GM12872 (cell line): Measurements from ENCODE around the gene ENPP3.

ENCODE experiments used
- CTCF ChIP-seq: IDR thresholded peaks from 3 replicates; pipeline ENCODE4 v1.5.1; 2011; ENCODE audit warnings: low read depth, mild to moderate bottlenecking, low read length, moderate library complexity; ENCODE audit not compliant: insufficient read depth

ENPP3 gene

GRCh38 chr6:131685266-131685780 is 48.2 kb downstream of the ENPP3 start:
- no peak for TF ChIP-seq CTCF

- TF ChIP-seq CTCF = no peak
Measured at GRCh38 chr6:131687022-131687421, 49.9 kb downstream of the ENPP3 start.

- no peak for TF ChIP-seq CTCF
Measured at GRCh38 chr6:131688286-131688685, 51.2 kb downstream of the ENPP3 start.

GRCh38 chr6:131692031-131692430 is 54.9 kb downstream of the ENPP3 start:
- no peak for TF ChIP-seq CTCF

GRCh38 chr6:131692589-131692988 is 55.5 kb downstream of the ENPP3 start:
- no peak for TF ChIP-seq CTCF

- no peak for TF ChIP-seq CTCF
Measured at GRCh38 chr6:131693384-131693783, 56.3 kb downstream of the ENPP3 start.

- TF ChIP-seq CTCF = peak; percentile 73
Measured at GRCh38 chr6:131694832-131695426, 57.8 kb downstream of the ENPP3 start.
